ENCODE data around the gene PPP6R2.
"Not testable (repeated sequence)": the region's sequence is repeated elsewhere in the genome, so short reads cannot be mapped to it uniquely, and the experiment has no call there.

The PPP6R2 gene

DNA sequence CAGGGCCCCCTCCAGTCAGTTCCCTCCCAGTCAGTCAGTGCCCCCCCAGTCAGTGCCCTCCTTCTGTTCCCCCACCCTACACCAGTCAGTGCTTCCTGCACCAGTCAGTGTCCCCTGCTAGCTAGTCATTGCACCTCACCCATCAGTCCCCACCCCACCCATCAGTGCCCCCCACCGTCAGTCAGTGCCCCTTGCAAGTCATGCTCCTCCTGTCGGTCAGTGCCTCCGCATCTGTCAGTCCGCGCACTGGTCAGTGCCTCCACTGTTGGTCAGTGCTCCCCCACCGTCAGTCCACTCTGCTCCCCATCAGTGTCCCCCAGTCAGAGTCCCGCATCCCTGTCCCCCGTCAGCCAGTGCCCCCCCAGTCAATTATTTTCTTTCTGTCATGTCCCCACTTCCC is 3.3 kb downstream of the PPP6R2 start:
- no peak for DNase-seq

DNA sequence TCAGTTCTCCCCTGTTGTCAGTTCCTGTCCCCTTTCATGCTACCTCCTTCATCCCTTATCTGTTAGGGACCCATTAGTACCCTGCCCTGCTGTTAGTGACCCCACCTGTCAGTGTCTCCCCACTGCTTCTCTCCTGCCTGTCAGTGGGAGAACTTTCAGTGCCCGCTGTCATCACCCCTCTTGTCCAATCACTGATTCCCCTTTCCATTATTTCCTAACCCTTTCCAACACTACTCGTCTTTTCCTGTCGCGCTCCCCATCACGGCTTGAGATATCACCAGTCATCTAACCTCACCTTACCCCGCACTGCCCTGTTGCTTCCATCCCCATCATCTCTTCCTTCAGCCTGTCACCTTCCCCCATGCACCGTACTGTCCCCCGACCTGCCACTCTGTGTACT is 4.0 kb downstream of the PPP6R2 start:
- no peak for DNase-seq

DNA sequence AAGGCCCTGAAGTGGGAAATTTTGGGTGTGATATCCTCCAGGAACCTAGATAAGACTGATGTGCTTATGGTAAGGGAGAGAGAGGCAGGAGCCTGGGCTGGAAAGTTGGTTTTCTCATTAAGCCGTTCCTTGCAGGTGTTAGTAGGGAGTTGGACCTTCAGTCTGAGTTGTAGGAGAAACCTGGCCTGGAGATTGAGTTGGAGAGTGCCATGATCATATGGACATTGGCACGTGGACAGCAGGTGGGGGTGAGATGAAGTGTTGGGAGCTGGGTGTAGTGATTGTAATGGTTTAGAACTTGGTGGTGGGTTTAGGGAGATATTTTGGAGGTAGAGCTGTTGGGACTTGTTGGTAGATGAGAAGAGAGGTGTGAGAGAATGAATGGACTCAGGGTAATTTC is 4.9 kb downstream of the PPP6R2 start:
- no peak for DNase-seq

- no peak for DNase-seq
Measured at GRCh38 chr22:50356186-50356585, 13.1 kb downstream of the PPP6R2 start.

DNA sequence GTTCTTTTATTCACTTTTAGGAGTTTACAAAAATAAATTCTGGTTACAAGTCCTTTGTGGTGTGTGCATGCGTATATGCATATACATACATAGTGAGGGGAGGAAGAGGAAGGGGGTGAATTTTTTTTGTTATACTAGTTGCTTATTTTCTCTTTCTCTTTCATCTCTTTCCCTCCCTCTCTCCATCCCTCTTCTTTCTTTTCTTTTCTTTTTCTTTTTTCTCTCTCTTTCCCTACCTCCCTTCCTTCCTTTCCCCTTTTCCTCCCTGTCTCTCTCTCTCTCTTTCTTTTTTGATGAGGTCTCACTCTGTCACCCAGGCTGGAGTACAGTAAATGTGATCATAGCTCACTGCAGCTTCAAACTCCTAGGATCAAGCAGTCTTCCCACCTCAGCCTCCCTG is 14.1 kb downstream of the PPP6R2 start:
- DNase-seq, result no peak

- no peak for DNase-seq
Measured at GRCh38 chr22:50357756-50358155, 14.6 kb downstream of the PPP6R2 start.

- DNase-seq, result no peak
Measured at GRCh38 chr22:50360578-50360977, 17.5 kb downstream of the PPP6R2 start.

GRCh38 chr22:50361222-50361621 is 18.1 kb downstream of the PPP6R2 start:
- no peak for DNase-seq

DNA sequence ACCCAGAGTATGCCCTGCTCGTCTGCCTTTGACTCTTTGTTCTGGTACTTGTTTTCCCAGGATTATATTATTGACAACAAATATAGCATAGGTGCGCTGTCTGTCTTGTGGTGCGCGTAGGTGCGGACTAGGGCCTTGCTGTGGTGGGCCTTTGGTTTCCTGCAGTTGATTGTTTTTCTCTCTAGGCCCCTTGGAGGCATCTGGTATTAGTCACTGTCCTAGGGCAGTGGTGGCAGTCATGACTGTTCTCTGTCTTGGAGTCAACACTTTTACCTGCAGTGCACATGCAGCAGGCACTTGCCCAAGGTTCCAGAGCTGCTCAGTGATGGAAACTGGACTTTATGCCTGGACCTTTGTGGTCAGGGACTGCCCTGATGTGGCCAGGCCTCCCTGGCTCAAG is 18.6 kb downstream of the PPP6R2 start:
- DNase-seq, result no peak

DNA sequence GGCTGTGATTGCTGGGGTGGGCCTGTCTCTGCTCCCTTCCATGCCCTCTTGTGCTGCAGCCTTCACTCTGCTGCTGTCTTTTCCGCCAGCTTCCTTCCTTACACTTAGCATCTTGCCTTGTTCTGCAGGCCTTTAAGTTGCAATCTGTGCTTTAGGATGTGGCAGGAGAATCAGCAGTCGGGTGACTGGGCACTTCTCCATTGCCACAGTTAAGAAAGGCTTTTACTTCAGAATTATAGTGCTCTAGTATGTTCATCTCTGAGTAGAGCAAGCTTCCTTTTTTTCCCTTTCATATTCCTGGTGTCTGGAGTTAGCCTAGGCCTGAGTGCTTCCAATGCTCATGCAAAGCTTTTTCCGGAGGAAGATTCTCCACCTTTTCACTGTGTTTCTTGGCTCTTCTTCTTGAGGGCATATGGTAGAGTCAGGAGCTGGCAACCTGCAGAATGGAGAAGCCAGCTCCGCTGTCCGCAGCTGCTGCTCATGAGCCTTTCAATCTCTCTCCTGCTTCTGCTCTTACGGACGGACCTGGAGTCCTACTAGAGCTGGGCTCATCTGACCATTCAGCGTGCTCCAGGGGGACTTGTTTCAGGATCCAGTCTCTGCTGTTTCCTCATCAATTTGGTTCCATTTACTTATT is 20.2 kb downstream of the PPP6R2 start:
- DNase-seq, result no peak

GRCh38 chr22:50363803-50364194 is 20.7 kb downstream of the PPP6R2 start:
- not testable (repeated sequence) for DNase-seq

DNA sequence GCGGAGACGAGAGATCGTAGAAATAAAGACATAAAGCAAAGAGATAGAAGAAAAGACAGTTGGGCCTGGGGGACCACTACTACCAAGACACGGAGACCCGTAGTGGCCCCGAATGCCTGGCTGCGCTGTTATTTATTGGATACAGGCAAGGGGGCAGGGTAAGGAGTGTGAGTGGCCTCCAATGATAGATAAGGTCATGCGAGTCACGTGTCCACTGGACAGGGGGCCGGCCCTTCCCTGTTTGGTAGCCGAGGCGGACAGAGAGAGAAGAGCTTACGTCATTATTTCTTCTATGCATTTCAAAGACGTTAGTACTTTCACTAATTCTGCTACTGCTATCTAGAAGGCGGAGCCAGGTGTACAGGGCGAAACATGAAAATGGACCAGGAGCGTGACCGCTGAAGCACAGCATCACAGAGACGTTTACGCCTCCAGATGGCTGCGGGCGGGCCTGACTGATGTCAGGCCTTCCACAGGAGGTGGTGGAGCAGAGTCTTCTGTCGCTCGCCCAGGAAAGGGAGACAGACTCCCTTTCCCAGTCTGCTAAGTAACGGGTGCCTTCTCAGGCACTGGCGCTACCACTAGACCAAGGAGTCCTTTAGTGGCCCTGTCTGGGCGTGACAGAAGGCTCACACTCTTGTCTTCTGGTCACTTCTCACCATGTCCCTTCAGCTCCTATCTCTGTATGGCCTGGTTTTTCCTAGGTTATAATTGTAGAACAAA is 24.8 kb downstream of the PPP6R2 start:
- no peak for DNase-seq

DNA sequence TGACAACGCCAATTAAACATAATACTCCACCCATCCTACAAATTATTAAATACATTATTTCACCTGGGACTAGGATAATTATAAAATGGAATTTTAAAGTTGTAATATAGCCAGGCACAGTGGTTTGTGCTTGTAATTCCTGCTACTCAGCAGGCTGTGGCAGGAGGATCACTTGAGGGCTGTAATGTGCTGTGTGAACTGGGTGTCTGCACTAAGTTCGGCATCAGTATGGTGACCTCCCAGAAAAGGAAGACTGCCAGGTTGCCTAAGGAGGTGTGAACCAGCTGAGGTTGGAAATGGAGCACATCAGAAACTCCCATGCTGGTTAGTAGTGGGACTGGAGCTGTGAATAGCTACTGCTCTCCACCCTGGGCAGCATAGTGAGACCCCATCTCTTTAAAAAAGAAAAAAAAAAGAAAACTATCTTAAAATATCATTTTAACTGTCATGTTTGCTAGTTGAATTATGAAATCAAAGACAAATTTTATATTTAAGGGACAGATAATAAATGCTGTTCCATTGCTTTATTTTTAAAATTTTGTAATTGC is 28.0 kb downstream of the PPP6R2 start:
- no peak for DNase-seq

- no peak for DNase-seq
Measured at GRCh38 chr22:50376085-50376651, 33.0 kb downstream of the PPP6R2 start.

GRCh38 chr22:50381021-50381555 is 38.0 kb downstream of the PPP6R2 start:
- DNase-seq, result not testable (repeated sequence)

DNA sequence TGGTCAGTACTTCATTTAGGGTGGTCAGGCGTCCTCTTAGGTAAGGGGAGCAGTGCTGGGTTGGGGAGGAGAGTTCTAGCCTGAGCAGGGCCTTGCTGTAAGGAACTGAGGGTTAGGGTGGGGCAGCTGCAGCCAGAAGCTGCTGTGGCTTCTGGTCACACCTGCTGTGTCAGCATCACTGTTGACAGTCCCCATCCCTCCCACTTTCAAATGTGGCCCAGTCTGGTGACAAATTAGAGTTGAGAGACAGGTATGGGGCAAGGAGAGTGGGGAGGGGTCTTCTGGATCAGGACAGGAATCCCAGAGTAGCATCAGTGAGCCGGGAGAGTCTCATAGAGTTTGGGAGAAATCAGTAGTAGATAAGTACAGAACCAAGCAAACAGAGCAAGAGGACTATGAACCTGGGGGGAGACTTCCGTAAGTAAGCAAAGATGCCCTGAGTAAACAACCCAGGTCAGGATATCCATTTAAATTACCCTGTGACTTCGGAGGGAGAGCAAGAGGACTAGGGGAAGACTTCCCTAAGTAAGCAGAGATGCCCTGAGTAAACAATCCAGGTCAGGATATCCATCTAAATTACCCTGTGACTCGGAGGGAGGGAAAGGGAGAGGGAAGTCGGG is 53.7 kb downstream of the PPP6R2 start:
- no peak for DNase-seq

DNA sequence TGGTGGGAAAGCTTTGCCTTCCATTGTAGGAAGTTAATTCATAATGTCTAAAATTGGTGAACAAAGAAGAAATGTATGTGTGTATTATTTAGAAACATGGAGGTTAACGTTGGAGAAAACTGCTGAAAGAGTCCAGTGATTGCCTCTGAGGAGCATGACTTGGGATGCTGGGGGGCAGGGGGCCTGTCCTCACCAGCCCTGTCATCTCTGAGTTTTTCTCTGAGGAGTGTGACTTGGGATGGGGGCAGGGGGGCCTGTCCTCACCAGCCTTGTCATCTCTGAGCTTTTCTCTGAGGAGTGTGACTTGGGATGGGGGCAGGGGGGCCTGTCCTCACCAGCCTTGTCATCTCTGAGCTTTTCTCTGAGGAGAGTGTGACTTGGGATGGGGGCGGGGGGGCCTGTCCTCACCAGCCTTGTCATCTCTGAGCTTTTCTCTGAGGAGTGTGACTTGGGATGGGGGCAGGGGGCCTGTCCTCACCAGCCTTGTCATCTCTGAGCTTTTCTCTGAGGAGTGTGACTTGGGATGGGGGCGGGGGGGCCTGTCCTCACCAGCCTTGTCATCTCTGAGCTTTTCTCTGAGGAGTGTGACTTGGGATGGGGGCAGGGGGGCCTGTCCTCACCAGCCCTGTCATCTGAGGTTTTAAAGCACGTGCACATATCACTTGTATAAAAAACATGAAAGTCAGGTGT is 54.4 kb downstream of the PPP6R2 start:
- not testable (repeated sequence) for DNase-seq

GRCh38 chr22:50398831-50399648 is 55.9 kb downstream of the PPP6R2 start:
- DNase-seq, result no peak

- no peak for DNase-seq
Measured at GRCh38 chr22:50399751-50400331, 56.7 kb downstream of the PPP6R2 start.

- no peak for DNase-seq
Measured at GRCh38 chr22:50400406-50400805, 57.3 kb downstream of the PPP6R2 start.

GRCh38 chr22:50400931-50401330 is 57.8 kb downstream of the PPP6R2 start:
- no peak for DNase-seq

All from retina (tissue), 1 donor.